HepG2 (cell line): ENCODE results near the gene BABAM2. TPM values are rescaled to one million over a fixed set of nuclear protein-coding genes. Genes with fewer than 3 reads are reported as not detected.

ENCODE experiments used
- ATAC-seq: fragments of 200-7000 bp; cut with Tn5 transposase; 3 replicates; pipeline ENCODE4 v1.9.1; 2020; ENCODE audit warnings: mild to moderate bottlenecking, moderate library complexity
- BruUV-seq: library from RNA; stranded (reverse); fragments of 400-500 nt; replicated peaks from 2 replicates; lab custom pipeline; 2021; lab: Mats Ljungman, UMichigan
- CTCF ChIA-PET: fragments of 300-600 bp; formaldehyde crosslinking; extraction: SDS; loops from one replicate; lab custom pipeline; 2021; ENCODE audit warnings: low total read pairs, inconsistent platforms, low intra/inter-chr PET ratio; lab: Yijun Ruan, JAX
- POLR2A ChIA-PET: fragments of 350-600 bp; sonication (Branson Sonifier 250); formaldehyde crosslinking; loops from one replicate; lab custom pipeline; 2020; ENCODE audit warnings: antibody characterized with exemption, inconsistent platforms; lab: Yijun Ruan, JAX
- DNase-seq: peaks from one replicate; pipeline ENCODE4 v3.0.0-alpha.2; 2015; ENCODE audit warnings: low spot score
- FAIRE-seq: peaks from 3 replicates; lab custom pipeline; 2011; peaks lifted over from hg19 to GRCh38; lab: Jason Lieb, UNC
- H2AFZ ChIP-seq: one replicate; pipeline ENCODE4 v1.6.1; 2011; ENCODE audit warnings: low read length, inconsistent platforms
- H3K27ac ChIP-seq: fragments of 300-600 bp; 3 replicates; pipeline ENCODE4 v1.8.0; 2011; ENCODE audit warnings: mixed run types, mild to moderate bottlenecking, mixed read lengths, low read length, inconsistent platforms; ENCODE audit not compliant: insufficient read depth; ENCODE audit errors: extremely low read length
- H3K27me3 ChIP-seq, 2 experiments: fragments of 200-600 bp in 1 of 2; 2 replicates in 1 of 2; 3 replicates in 1 of 2; pipeline versions ENCODE4 v1.6.0 to v1.8.0; 2011; ENCODE audit warnings: low read length in 2 of 2, mild to moderate bottlenecking in 2 of 2, moderate library complexity in 2 of 2, inconsistent platforms in 1 of 2; ENCODE audit not compliant: insufficient read depth in 2 of 2, control insufficient read depth in 1 of 2
- H3K36me3 ChIP-seq, 2 experiments: fragments of 200-600 bp in 1 of 2; replicated peaks in 1 of 2; 2 replicates in 1 of 2; 3 replicates in 1 of 2; pipeline versions ENCODE4 v1.5.1 to v1.8.0; 2011; ENCODE audit warnings: low read length in 2 of 2, inconsistent platforms in 1 of 2; ENCODE audit not compliant: insufficient read depth in 2 of 2, control insufficient read depth in 1 of 2
- H3K4me1 ChIP-seq: 2 replicates; pipeline ENCODE4 v1.5.1; 2012; ENCODE audit warnings: low read length, inconsistent platforms; ENCODE audit not compliant: insufficient read depth
- H3K4me2 ChIP-seq: 2 replicates; pipeline ENCODE4 v1.6.0; 2011; ENCODE audit warnings: low read depth, low read length, inconsistent platforms
- H3K4me3 ChIP-seq, 3 experiments: fragments of 200-600 bp in 1 of 3; sonication (generic), shearing (Covaris generic) in 1 of 3; replicated peaks in 1 of 3; 2 replicates each; pipeline ENCODE4 v1.5.1; 2011 to 2016; ENCODE audit warnings: low read length in 3 of 3, inconsistent platforms in 2 of 3, low read depth in 2 of 3, mild to moderate bottlenecking in 2 of 3, control low read depth in 1 of 3, mixed read lengths in 1 of 3; ENCODE audit not compliant: insufficient read depth in 1 of 3
- H3K79me2 ChIP-seq: one replicate; pipeline ENCODE4 v1.6.1; 2011; ENCODE audit warnings: low read length, inconsistent platforms; ENCODE audit not compliant: insufficient read depth
- H3K9ac ChIP-seq: 2 replicates; pipeline ENCODE4 v1.6.0; 2011; ENCODE audit warnings: mild to moderate bottlenecking, low read depth, low read length, inconsistent platforms; ENCODE audit not compliant: insufficient read depth
- H3K9me3 ChIP-seq: 2 replicates; pipeline ENCODE4 v1.5.1; 2012; ENCODE audit warnings: mild to moderate bottlenecking, low read length
- H4K20me1 ChIP-seq: 2 replicates; pipeline ENCODE4 v1.6.0; 2011; ENCODE audit warnings: inconsistent platforms, mild to moderate bottlenecking, low read length, moderate library complexity; ENCODE audit not compliant: insufficient read depth
- CHD4 ChIP-seq: fragments of 200-600 bp; sonication (generic); IDR thresholded peaks from 2 replicates; pipeline ENCODE4 v1.7.0; 2017; ENCODE audit warnings: mild to moderate bottlenecking, low read length, borderline replicate concordance
- STAG1 ChIP-seq: sonication (generic); formaldehyde crosslinking; IDR thresholded peaks from 2 replicates; pipeline ENCODE4 v1.4.0; 2020; ENCODE audit warnings: missing genetic modification reagents
- TCF7 ChIP-seq: sonication (generic); IDR thresholded peaks from 2 replicates; pipeline ENCODE4 v1.6.1; 2016; ENCODE audit warnings: antibody characterized with exemption, low read depth
- WGBS: methylation state at CpG from one replicate; pipeline ENCODE4 v1.1.6; 2017; ENCODE audit warnings: low lambda C conversion rate; 5-methylcytosine and 5-hydroxymethylcytosine counted together
- in situ Hi-C: cut with HindIII; loops from 2 replicates; pipeline ENCODE4 v1.10.0; 2017; ENCODE audit warnings: low pct_unique_long_range_greater_than_20kb; ENCODE audit not compliant: extremely low pct_ligation_motif_present
- intact Hi-C: fragments of 100-400 bp; cut with micrococcal nuclease; formaldehyde crosslinking; loops from one replicate; pipeline ENCODE4 v1.10.0; 2022; ENCODE audit not compliant: unreplicated experiment
- polyA plus RNA-seq, 8 experiments: library from polyadenylated mRNA; depleted of rRNA in 3 of 8; stranded (reverse) in 7 of 8; unstranded in 1 of 8; fragments of >200 nt; fragmentation: Illumina TruSeq in 4 of 8; extraction: Trizol in 4 of 8; gene quantifications; 2 replicates each; pipeline versions ENCODE4 v1.2.1 to v1.2.3, GENCODE V29; 2011 to 2016; ENCODE audit warnings: low read depth in 4 of 8, missing spikeins in 1 of 8, mixed read lengths in 1 of 8; ENCODE audit not compliant: insufficient read depth in 1 of 8
- total RNA-seq, 5 experiments: library from RNA; depleted of rRNA; stranded (reverse); fragments of >200 nt; fragmentation: Illumina TruSeq; extraction: Trizol; gene quantifications; 2 replicates each; pipeline ENCODE4 v1.2.3, GENCODE V29; 2016; ENCODE audit warnings: low read depth in 1 of 5
- TF ChIP-seq, protein P1 (sequence below): sonication (generic); formaldehyde crosslinking; IDR thresholded peaks from 2 replicates; pipeline ENCODE4 v1.4.0; 2020; ENCODE audit warnings: mild to moderate bottlenecking, low read depth, missing genetic modification reagents
- TF ChIP-seq, protein P2 (sequence below): sonication (generic); formaldehyde crosslinking; IDR thresholded peaks from 2 replicates; pipeline ENCODE4 v1.5.0; 2020; ENCODE audit warnings: mild to moderate bottlenecking, missing genetic modification reagents, moderate library complexity

Gene BABAM2
- total and polyA plus RNA-seq, 2 of the 13 experiments (the other 11 are each of a cell fraction or from before 2014, with no cell fraction given): 24.9 to 28.0 TPM

DNA sequence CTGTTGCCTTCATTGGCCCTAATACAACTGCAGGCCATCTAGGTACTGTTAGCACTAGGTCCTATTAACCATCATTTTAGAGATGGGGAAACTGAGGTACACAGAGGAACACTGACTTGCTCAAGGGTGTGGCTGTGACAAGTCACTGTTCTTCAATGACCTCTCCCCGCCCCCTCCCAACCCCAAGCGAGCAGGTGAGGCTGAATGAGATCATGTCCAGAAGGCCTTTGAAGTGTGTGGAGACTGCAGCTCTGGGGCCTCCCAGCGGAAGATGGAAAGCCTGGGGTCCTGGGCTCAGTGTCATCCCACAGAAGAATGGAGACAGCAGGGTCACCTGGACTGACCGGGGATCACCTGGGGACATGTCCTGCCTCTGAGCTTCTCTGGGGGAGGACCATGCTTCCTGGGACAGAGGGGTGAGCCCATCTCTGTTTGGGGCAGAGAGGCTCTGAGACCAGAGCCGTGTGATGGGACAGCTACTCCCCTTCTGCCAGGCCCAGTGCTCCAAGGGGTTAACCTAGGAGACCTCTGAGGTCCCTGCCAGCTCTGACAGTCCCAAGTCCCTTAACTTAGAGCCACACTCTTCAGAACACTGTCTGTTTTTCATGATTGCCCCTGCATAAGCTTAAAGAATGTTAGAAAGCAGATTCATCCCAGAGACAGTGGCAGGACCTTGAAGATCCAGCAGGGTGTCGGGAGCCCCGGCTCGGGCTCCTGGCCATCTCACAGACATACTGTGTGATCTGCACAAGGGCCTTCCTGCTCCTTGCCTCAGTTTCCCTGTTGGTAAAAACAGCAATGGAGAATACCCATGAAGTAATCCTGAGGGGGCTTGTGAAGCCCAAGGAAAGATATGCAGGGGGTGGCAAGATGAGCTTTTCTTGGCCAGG is 485.5 kb downstream of the BABAM2 start:
- TF ChIP-seq STAG1 (0 out of 2 replicates have a peak, but pooled peaks have one; percentile 22), TCF7 (peak; percentile 43; the same call in 1 of the 2 replicates), CHD4 (no peak)
- TF ChIP-seq, protein P1, sequence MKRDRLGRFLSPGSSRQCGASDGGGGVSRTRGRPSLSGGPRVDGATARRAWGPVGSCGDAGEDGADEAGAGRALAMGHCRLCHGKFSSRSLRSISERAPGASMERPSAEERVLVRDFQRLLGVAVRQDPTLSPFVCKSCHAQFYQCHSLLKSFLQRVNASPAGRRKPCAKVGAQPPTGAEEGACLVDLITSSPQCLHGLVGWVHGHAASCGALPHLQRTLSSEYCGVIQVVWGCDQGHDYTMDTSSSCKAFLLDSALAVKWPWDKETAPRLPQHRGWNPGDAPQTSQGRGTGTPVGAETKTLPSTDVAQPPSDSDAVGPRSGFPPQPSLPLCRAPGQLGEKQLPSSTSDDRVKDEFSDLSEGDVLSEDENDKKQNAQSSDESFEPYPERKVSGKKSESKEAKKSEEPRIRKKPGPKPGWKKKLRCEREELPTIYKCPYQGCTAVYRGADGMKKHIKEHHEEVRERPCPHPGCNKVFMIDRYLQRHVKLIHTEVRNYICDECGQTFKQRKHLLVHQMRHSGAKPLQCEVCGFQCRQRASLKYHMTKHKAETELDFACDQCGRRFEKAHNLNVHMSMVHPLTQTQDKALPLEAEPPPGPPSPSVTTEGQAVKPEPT (CRISPR knock-in tag): no peak
- TF ChIP-seq, protein P2, sequence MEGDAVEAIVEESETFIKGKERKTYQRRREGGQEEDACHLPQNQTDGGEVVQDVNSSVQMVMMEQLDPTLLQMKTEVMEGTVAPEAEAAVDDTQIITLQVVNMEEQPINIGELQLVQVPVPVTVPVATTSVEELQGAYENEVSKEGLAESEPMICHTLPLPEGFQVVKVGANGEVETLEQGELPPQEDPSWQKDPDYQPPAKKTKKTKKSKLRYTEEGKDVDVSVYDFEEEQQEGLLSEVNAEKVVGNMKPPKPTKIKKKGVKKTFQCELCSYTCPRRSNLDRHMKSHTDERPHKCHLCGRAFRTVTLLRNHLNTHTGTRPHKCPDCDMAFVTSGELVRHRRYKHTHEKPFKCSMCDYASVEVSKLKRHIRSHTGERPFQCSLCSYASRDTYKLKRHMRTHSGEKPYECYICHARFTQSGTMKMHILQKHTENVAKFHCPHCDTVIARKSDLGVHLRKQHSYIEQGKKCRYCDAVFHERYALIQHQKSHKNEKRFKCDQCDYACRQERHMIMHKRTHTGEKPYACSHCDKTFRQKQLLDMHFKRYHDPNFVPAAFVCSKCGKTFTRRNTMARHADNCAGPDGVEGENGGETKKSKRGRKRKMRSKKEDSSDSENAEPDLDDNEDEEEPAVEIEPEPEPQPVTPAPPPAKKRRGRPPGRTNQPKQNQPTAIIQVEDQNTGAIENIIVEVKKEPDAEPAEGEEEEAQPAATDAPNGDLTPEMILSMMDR: peak; percentile 34
- FAIRE-seq (no peak), ATAC-seq (peak; percentile 22), DNase-seq (no peak)
- Histone ChIP-seq H3K9ac (no peak overlapping the region), H3K27me3 (peaks cover 5 to 51% of the 10 kb centered on the region in 2 experiments; a peak in 4 of 5 replicates), H3K9me3 (no peaks in the 10 kb centered on the region), H3K27ac (no peak overlapping the region), H4K20me1 (no peaks in the 10 kb centered on the region), H3K4me1 (peaks cover 32% of the 10 kb centered on the region), H2AFZ (no peak overlapping the region), H3K4me3 (no peak overlapping the region), H3K36me3 (no peaks in the 10 kb centered on the region), H3K79me2 (no peaks in the 10 kb centered on the region), H3K4me2 (no peak overlapping the region)
- intact Hi-C loops (no loop called here), in situ Hi-C loops (no loop called here)
- BruUV-seq: no TSS peak
- ChIA-PET POLR2A (interaction anchor here (2.3 kb wide), 1 partner anchor 15 kb away, joined by 10 read pairs; no protein-coding TSS in a partner anchor), CTCF (no interaction called here)
- WGBS: 4% methylated on average over 8 of the region's 8 CpGs
